ENCODE measurements around the gene CPAMD8.
"Not testable (repeated sequence)": the region's sequence is repeated elsewhere in the genome, so short reads cannot be mapped to it uniquely, and the experiment has no call there.

CPAMD8 gene

DNA sequence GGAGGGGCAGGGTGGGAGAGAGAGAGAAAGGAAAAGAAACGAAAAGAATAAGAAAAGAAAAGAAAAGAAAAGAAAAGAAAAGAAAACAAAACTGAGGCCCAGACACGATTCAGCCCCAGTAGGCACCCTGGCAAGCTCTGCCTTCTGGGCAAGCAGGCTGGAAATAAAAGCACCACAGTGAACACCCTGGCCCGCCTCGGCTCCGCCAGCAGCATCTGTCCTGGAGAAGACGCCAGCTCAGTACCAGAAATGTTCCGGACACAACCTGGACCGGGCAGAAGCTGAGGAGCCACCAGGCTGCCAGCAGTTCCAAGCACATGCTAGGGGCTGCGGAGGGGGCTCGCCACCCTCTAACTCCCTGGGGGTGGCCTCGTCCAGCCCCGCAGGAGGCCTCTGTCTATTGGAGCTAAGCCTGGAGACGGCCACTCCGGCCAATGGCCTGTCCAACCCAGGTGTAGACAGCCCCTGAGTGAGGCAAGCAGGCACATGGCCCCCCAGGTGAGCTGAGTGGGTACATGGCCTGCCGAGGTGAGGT is 11.4 kb upstream of the CPAMD8 start:
- no peak for DNase-seq

DNA sequence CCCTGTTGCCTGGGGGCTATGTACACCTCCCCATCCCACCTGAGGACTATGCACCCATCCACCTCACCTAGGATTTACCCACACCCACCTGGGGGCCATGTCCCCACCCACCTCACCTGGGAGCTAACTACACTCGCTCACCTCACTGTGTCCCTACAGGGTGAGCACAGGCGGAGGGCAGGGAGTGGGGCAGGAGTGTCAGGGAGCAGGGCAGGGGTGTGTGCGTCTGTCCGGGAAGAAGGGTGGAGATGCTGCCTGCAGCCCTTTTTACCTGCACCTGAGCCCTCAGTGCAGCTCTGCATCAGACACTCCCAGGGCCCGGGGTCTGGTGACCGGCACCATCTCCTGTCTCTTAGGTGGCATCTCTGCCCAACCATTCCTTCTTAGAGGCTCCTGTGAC is 10.6 kb upstream of the CPAMD8 start:
- no peak for DNase-seq

DNA sequence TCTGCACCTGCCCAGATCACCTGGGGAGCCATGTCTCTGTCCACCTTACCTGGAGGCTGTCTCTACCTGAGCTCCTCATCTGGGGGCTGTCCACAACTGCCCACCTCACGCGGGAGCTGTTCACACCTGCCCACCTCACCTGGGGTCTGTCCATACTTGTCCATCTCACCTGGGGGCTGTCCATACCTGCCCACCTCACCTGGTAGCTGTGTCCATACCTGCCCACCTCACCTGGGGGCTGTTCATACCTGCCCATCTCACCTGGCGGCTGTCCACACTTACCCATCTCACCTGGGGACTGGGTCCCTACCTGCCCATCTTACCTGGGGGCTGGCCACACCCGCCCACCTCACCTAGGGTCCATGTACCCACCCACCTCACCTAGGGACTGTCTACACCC is 10.0 kb upstream of the CPAMD8 start:
- DNase-seq: no peak

DNA sequence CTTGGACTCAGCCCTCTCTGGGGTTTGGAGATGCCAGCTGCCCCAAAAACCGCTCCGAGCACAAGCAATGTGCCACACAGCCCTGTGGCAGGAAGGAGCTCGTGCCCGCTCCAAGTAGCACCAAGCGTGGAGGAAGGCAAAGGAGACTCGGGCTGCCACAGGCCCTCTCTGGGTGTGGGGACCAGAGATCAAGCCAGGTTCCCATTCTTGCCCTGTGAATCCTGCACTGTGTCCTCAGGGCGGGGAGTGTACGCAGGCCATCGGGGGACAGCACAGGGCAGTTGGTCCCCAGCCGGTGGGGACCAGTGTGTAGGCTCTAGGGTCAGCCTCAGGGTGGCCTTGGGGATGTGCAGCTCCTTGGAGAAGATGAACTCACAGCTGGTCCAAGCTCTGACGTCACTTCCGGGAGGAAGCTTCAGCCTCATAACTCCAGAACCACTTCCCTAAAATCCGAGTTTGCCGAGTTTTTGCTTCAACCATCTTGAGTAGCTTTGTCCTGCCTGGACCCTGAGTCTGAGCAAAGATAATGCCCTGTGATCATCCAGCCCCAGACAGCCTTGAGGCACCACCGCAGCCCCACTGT is 9.3 kb upstream of the CPAMD8 start:
- no peak for DNase-seq

DNA sequence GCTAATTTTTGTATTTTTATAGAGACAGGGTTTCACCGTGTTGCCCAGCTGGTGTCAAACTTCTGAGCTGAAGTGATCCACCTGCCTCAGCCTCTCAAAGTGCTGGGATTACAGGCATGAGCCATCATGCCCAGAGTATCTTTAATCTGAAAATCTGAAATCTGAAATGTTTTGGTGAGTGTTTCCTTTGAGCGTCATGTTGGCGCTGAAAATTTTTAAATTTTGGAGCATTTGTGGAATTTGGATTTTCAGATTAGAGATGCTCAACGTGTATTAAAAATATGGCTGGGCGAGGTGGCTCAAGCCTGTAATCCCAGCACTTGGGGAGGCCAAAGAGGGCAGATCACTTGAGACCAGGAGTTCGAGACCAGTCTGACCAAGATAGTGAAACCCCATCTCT is 5.1 kb upstream of the CPAMD8 start:
- no peak for DNase-seq

DNA sequence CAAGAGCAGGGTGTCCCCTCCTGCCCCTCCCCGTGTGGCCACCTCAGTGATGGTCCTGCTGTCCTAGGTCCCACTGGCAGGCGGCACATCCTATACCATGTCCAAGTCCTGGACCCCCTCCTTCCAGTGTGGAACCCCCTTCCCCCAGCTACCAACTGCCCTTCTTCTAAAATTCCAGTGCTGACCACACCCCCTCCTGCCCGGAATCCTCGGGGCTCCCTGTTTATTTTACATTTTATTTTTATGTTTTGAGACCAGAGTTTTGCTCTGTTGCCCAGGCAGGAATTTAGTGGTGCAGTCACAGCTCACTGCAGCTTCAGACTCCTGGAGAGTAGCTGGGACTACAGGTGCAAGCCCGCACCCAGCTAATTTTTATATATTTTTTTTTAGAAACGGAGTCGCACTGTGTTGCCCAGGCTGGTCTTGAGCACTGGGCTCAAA is 945 bp upstream of the CPAMD8 start:
- no peak for DNase-seq

DNA sequence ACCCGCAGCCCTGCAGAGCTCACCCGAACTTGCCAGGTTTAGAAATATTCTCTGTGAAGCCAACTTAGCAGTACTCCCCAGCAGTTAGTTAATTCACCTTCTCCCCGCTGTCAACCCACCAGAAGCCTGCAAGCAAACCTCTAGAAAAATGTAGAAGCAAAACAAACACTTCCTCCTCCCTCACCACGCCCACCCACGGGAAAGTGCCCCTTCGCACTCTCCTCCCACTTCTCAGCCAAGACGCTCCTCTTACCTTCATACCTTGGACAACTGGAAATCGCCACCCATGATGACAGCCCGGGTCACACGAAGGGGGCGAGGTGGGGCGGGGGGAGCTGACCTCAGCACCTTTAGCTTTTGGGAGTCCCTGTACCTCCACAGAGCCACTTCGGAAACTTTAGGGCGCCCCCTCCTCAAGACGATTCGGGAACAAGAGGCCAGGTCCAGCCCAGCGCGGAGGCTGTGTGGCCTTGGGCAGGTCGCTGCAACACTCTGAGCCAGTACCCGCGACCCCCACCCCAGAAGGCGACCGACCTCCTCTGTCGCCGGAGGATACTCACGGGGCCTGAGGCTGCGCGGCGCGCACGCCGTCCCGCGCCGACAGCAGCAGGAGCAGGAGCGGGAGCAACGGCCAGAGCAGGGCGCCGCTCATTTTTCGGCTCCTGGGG is 485 bp downstream of the CPAMD8 start:
- no peak for DNase-seq

DNA sequence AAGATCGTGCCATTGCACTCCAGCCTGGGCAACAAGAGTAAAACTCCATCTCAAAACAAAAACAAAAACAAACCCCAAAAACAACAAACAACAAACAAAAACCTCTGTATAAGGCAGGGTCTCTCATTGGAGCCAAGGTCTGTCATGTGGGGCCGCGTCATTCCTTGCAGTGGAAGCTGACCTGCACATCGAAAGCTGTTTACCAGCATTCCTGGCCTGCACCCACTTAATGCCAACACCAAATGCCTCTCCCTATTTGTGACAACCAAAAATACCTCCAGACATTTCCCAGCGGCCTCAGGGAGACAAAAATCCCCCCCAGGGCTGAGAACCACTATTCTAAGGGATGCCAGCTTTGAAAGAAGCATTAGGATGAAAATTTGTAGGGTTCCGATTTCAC is 1.2 kb downstream of the CPAMD8 start:
- no peak for DNase-seq

GRCh38 chr19:17024941-17025340 is 1.7 kb downstream of the CPAMD8 start:
- not testable (repeated sequence) for DNase-seq

- no peak for DNase-seq
These were observed 2.8 kb downstream of the CPAMD8 start for GRCh38 chr19:17023805-17024204.

DNA sequence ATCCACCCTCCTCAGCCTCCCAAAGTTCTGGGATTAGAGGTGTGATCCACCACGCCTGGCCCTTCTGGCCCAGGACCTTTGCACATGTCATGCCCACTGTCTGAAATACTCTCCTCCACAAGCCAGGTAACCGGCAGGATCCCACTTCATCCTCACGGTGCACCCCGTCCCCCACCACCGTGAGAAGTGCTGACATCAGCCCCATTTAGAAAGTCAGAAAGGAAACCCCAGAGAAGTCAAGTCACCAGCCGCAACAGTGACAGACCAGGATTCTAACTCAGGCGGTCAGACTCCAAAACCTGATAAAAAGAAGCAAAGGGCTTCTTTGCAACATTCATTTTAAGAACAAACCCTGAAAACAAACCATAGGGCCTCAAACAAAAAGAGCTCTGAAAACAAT is 3.9 kb downstream of the CPAMD8 start:
- DNase-seq: no peak

DNA sequence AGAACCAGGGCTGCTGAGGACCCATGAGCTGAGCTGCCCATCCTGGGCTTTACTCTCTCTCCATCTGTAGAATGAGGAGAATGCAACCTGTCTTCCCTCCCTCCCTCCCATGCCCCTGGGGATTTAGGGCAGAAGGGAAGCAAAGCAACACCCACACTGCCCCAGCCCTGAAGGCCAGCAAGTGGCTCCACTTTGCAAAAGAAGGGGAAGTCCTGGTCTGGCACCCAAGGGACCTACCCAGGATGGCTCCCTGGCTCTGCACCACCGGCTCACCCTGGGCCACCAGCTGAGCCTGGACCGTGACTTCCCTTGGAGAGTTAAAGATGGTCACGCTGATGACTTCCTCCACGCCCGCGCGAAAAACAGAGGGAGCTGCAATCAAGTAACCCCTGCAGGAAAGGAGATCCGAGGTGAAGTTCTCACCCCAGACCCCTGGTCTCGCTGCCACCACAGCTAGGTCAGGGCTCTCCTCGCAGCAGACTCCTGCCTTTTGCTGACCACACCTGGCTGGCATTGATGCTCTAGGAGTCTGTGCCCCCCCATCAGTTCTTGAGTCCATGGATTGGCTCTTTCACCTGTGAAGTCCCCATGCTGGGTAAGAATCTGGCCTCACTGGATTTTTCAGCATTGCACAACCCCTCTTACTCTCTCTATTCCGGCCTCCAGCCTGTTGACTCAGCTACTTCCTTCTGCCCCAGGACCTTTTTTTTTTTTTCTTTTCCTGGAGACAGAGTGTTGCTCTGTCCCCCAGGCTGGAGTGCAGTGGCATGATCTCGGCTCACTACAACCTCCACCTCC is 4.6 kb downstream of the CPAMD8 start:
- DNase-seq: no peak

DNA sequence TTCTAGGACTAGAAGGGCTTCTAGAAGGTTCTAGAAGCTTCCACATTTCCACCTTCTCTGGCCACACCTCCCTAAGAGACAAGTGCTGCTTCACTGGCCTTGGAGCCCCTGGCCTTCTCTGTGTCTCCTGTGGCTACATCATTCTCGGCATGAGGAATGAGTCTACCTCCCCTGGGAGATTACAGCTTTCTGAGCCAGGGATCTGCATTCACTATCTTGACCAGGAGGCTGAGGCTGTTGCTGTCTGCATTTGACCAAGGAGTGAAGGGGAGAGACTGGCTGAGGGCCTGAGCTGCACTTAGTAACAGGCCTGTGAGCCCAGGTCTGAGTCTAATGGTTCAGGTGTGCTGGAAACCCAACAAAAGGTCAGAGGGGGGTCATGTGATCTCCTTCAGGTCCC is 5.3 kb downstream of the CPAMD8 start:
- no peak for DNase-seq

DNA sequence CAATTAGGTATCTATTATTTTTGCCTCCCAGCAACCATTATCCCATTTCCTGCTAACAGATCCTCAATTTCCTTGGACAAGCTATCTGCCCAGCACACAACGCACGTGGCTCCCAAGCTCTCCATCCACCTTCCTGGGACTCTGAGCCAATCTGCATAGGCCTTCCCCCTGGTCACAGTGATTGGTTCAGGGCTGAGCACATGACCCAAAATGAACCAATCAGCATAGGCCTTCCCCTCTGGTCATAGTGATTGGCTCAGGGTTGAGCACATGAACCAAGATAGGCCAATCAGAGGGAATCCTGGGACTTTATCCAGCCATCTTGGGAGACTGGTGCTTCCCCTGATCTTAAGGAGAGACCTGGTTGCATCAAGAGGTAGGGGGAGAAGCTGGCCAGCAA is 5.8 kb downstream of the CPAMD8 start:
- no peak for DNase-seq

DNA sequence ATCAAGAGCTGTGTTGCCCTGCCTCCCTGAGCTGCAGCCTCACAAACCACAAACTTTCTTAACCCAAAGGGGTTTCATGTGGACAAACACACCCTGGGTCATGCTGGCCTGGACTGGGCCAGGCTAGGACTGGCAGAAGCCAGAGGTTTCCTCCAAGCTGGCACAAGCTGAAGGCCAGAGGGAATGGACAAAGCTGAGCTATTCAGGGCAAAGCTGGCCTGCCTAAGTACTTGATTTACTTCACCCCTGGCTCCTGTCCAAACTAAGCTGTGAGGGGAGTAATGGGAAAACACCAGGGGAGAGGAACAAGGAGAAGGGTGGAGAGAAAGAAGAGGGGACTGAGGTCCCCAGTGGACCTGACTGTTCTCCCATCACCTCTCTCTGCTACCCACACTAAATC is 6.2 kb downstream of the CPAMD8 start:
- no peak for DNase-seq

- DNase-seq: not testable (repeated sequence)
These were observed 12.3 kb downstream of the CPAMD8 start for GRCh38 chr19:17014212-17014861.

- no peak for DNase-seq
These were observed 15.1 kb downstream of the CPAMD8 start for GRCh38 chr19:17011485-17011884.

DNA sequence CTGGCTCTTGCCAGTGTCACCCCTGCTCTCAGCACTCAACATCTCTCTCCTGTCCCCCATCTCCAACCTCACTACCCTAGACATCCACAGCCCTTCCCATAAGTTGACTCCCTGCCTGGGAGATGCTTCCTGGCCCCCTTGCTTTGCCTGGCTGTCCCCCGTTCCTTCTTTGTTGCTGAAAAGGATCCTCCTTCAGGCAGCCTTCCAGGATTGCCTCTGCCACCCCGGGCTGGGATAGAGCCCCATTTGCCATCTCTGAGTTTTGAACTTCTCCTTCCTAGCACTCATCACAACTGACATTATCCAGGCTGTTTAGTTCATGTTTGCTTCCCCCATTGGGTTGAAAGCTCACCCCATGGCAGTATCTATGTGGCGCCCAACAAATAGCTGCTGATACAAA is 20.0 kb downstream of the CPAMD8 start:
- no peak for DNase-seq

GRCh38 chr19:17005000-17005399 is 21.6 kb downstream of the CPAMD8 start:
- no peak for DNase-seq

DNA sequence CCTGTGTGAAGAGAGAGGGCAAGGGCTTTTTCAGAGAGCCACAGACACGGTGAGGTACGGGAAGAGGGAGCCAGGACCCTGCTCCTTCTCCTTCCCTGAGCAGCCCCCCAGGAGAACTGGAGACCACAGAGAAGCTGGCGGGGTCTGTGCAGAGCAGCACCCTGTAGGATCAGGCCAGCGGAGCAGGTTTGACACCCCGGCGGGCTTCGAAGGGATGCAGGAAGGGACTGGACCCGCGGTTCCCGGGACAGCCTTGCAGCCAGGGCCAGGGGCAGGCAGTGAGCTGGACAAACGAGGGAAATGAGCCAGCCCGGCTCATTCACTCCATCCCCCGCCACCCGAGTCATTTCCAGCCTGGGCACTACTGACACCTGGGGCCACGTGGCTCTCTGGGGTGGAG is 22.2 kb downstream of the CPAMD8 start:
- DNase-seq: no peak

- no peak for DNase-seq
These were observed 24.2 kb downstream of the CPAMD8 start for GRCh38 chr19:17002455-17002854.

DNA sequence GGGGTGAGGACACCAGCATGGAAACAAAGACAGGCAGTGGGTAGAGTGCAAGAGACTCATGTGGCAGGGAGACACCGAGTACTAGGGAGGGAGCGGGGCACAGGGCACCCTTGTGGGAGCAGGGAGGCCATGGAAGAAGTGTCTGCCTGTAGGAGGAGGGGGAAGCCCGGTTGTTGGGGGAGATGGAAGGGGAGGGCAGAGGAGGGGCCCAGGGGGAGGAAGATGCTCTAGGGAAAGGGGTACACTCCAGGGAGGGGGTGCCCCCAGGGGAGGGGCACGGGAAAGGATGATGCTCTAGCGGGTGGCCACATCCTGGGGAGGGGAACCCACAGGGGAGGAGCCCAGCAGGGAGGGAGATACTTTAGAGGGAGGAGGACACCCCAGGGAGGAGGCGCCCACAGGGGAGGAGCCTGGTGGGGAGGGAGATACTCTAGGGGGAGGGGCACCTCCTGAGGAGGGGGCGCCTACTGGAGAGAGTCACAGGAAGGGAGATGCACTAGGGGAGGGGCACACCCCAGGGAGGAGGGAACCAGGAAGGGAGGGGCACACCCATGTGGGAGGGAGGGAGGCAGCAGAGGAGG is 24.9 kb downstream of the CPAMD8 start:
- DNase-seq: no peak

DNA sequence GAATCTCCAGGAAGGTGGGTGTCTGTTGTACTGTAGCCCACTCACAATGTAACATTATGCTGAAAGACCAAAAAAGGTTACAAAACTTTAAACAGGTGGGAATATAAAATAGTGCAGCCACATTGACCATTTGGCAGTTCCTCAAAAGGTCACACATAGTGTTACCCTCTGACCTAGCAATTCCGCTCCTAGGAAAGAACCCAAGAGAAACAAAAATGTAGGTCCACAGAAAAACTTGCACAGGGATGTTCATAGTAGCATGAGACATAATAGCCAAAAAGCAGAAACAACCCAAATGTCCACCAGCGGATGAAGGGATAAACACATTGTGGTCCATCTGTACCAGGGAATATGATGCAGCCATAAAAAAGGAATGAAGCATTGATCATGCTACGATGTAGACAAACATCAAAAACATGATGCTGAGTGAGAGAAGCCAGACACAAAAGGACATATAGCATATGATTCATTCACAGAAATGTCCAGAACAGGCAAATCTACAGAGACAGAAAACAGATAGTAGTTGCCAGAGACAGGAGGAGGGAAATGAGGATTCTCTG is 27.9 kb downstream of the CPAMD8 start:
- no peak for DNase-seq
